ELF-1 (cell line): ENCODE measurements around the gene LIN7B.
"Not testable (repeated sequence)": the region's sequence is repeated elsewhere in the genome, so short reads cannot be mapped to it uniquely, and the experiment has no call there.

Source experiments
- DNase-seq: peaks from one replicate; pipeline ENCODE4 v3.0.0-alpha.2; 2016; ENCODE audit warnings: low read depth, low spot score

LIN7B gene

GRCh38 chr19:49142866-49143335, 28.7 kb downstream of the LIN7B start:
- DNase-seq, result peak; percentile 97

- peak; percentile 96 for DNase-seq
Measured at GRCh38 chr19:49145573-49146407, 31.6 kb downstream of the LIN7B start.

- not testable (repeated sequence) for DNase-seq
Measured at GRCh38 chr19:49146408-49146770, 32.2 kb downstream of the LIN7B start.

GRCh38 chr19:49148044-49148682, 34.0 kb downstream of the LIN7B start:
- DNase-seq, result no peak

GRCh38 chr19:49148784-49149651, 34.8 kb downstream of the LIN7B start:
- DNase-seq, result peak; percentile 98

GRCh38 chr19:49149652-49150105, 35.5 kb downstream of the LIN7B start:
- DNase-seq, result peak; percentile 91

GRCh38 chr19:49150106-49150943, 36.2 kb downstream of the LIN7B start:
- DNase-seq, result peak; percentile 93

- no peak for DNase-seq
Measured at GRCh38 chr19:49150944-49151243, 36.7 kb downstream of the LIN7B start.

GRCh38 chr19:49151267-49152118, 37.3 kb downstream of the LIN7B start:
- peak; percentile 94 for DNase-seq

GRCh38 chr19:49152119-49152550, 38.0 kb downstream of the LIN7B start:
- no peak for DNase-seq

GRCh38 chr19:49153167-49153809, 39.1 kb downstream of the LIN7B start:
- DNase-seq, result no peak

- DNase-seq, result no peak
Measured at GRCh38 chr19:49154279-49154678, 40.1 kb downstream of the LIN7B start.

GRCh38 chr19:49155005-49155819, 41.0 kb downstream of the LIN7B start, which contains the start of gene HRC:
HRC (minus strand) TSS chr19:49155396; CDS start chr19:49155237, 159 bp downstream.
- peak; percentile 27 for DNase-seq

GRCh38 chr19:49155820-49156346, 41.7 kb downstream of the LIN7B start:
- peak; percentile 33 for DNase-seq

GRCh38 chr19:49157445-49158224, 43.5 kb downstream of the LIN7B start, which contains the start of gene TRPM4:
TRPM4 (plus strand) TSS chr19:49157792; CDS start chr19:49157867, 75 bp downstream.
- peak; percentile 89 for DNase-seq

GRCh38 chr19:49160450-49161189, 46.5 kb downstream of the LIN7B start:
- DNase-seq, result no peak

GRCh38 chr19:49161987-49162386, 47.8 kb downstream of the LIN7B start:
- no peak for DNase-seq
